HEK293T (cell line): ENCODE data around the gene DCXR.

Experiments
- CTCF ChIA-PET: fragments of 350-600 bp; formaldehyde crosslinking; extraction: SDS; loops from one replicate; lab custom pipeline; 2021; ENCODE audit warnings: antibody characterized with exemption, inconsistent platforms; lab: Yijun Ruan, JAX
- POLR2A ChIA-PET: fragments of 350-600 bp; formaldehyde crosslinking; extraction: SDS; loops from one replicate; lab custom pipeline; 2020; ENCODE audit warnings: antibody characterized with exemption, inconsistent platforms; lab: Yijun Ruan, JAX
- DNase-seq: peaks from one replicate; pipeline ENCODE4 v3.0.0; 2012; ENCODE audit warnings: mixed read lengths; ENCODE audit errors: extremely low spot score
- ARNT ChIP-seq: fragments of 450-650 bp; IDR thresholded peaks from 2 replicates; pipeline ENCODE4 v1.6.1; 2017; ENCODE audit warnings: mild to moderate bottlenecking
- BHLHE40 ChIP-seq: fragments of 450-650 bp; IDR thresholded peaks from 2 replicates; pipeline ENCODE4 v1.6.1; 2016; ENCODE audit warnings: mild to moderate bottlenecking, moderate library complexity, borderline replicate concordance
- CTBP1 ChIP-seq: fragments of 450-650 bp; IDR thresholded peaks from 2 replicates; pipeline ENCODE4 v1.6.1; 2016; ENCODE audit warnings: borderline replicate concordance
- ELF4 ChIP-seq: fragments of 450-650 bp; IDR thresholded peaks from 2 replicates; pipeline ENCODE4 v1.6.1; 2017; ENCODE audit warnings: antibody characterized with exemption
- FOXA1 ChIP-seq: fragments of 450-650 bp; IDR thresholded peaks from 2 replicates; pipeline ENCODE4 v1.6.1; 2016; ENCODE audit warnings: mild to moderate bottlenecking
- FOXK2 ChIP-seq: fragments of 450-650 bp; IDR thresholded peaks from 2 replicates; pipeline ENCODE4 v1.6.1; 2016; ENCODE audit warnings: mild to moderate bottlenecking
- FOXM1 ChIP-seq: fragments of 450-650 bp; IDR thresholded peaks from 2 replicates; pipeline ENCODE4 v1.6.1; 2017; ENCODE audit warnings: mild to moderate bottlenecking, borderline replicate concordance
- HDGF ChIP-seq: fragments of 450-650 bp; IDR thresholded peaks from 2 replicates; pipeline ENCODE4 v1.6.1; 2017; ENCODE audit warnings: antibody characterized with exemption, borderline replicate concordance
- L3MBTL2 ChIP-seq: fragments of 450-650 bp; conservative IDR thresholded peaks from 2 replicates; pipeline ENCODE4 v1.6.1; 2016; ENCODE audit warnings: mild to moderate bottlenecking
- LEF1 ChIP-seq: fragments of 450-650 bp; IDR thresholded peaks from 2 replicates; pipeline ENCODE4 v1.6.1; 2017; ENCODE audit warnings: mild to moderate bottlenecking, borderline replicate concordance
- NFRKB ChIP-seq: fragments of 450-650 bp; IDR thresholded peaks from 2 replicates; pipeline ENCODE4 v1.6.1; 2016; ENCODE audit warnings: mild to moderate bottlenecking, moderate library complexity
- PKNOX1 ChIP-seq: fragments of 450-650 bp; IDR thresholded peaks from 2 replicates; pipeline ENCODE4 v1.6.1; 2016
- SP1 ChIP-seq: fragments of 450-650 bp; IDR thresholded peaks from 2 replicates; pipeline ENCODE4 v1.6.1; 2017
- SUZ12 ChIP-seq: fragments of 450-650 bp; IDR thresholded peaks from 2 replicates; pipeline ENCODE4 v1.6.1; 2016; ENCODE audit warnings: mild to moderate bottlenecking
- TARDBP ChIP-seq: fragments of 450-650 bp; IDR thresholded peaks from 2 replicates; pipeline ENCODE4 v1.6.1; 2016
- ZNF384 ChIP-seq: fragments of 450-650 bp; IDR thresholded peaks from 2 replicates; pipeline ENCODE4 v1.6.1; 2016

Gene DCXR

DNA sequence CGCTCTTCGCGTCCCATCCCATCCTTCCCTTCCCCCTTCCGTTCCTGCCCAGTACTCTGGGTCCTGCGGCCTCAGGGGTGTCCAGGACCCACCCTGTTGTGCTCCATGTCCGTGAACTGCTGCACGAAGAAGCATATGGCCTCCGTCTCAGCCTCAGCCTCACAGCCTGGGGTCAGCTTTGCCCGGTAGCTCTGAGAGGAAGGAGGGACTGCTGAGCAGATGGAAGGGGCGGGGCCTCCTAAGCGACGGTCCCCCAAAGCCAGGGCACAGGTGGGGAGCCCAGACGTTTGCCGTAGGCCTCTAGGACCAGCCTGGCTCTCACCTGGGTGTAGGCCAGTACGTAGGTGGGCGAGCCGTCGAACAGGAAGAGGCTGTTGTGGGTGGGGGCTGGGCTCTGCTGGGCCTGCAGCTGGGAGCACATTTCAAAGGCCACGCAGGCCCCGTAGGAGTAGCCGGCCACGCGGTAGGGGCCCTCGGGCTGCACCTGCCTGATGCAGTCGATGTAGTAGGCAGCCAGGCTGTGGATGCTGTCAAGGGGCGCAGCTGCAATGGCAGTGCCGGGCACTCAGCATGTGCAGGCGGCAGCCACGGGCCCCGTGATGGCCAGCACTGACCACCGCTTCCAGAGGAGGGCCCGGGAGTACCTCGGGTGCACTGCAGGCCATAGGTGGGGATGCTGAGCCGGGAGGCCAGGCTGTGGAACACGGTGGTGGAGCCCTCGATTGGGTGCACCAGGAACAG lies 42.7 kb upstream of the DCXR start:
- ChIA-PET POLR2A (interaction anchor here (1.1 kb wide), 1 partner anchor 18 kb away, joined by 4 read pairs; the partner anchor contains the start of gene FASN), CTCF (no interaction called here)

GRCh38 chr17:82079001-82079677 lies 41.6 kb upstream of the DCXR start:
- POLR2A ChIA-PET: interaction anchor here (0.8 to 1.4 kb wide), 2 partner anchors 20 to 41 kb away, joined by 3 to 5 read pairs; partner anchors contain the start of gene DCXR

More for the DNA sequence above, 42.7 kb upstream of the DCXR start:
- TF ChIP-seq BHLHE40: no peak
- no peak for TF ChIP-seq FOXA1
- TF ChIP-seq ARNT: no peak
- TF ChIP-seq TARDBP: no peak
- TF ChIP-seq L3MBTL2: no peak
- no peak for TF ChIP-seq PKNOX1
- no peak for TF ChIP-seq ELF4
- TF ChIP-seq ZNF384: no peak
- no peak for TF ChIP-seq HDGF
- no peak for TF ChIP-seq LEF1
- no peak for DNase-seq

DNA sequence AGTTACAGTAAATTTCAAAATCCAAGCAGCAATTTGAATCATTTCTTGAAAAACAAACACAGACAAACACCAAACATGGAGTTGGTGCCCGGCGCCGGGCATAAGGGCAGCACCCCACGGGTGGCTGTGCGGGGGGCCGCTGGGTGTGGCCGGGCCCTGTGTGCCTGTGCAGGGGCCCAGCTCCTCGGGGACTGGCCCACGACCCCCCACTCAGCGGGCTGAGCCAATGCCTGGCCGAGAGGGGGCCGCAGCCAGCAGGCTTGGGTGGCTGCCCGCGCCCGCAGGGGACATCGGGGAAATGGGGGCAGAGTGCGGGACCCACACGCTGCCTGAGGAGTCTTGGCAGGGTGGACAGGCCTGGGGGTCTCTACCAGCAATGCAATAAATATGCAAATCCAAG lies 40.9 kb upstream of the DCXR start:
- TF ChIP-seq FOXA1 (no peak), FOXK2 (no peak), ELF4 (no peak), SP1 (no peak), NFRKB (no peak), L3MBTL2 (no peak), PKNOX1 (no peak), ZNF384 (no peak), SUZ12 (no peak), CTBP1 (no peak)
- ChIA-PET CTCF (no interaction called here), POLR2A (interaction anchor here (1.4 kb wide), 1 partner anchor 21 kb away, joined by 5 read pairs; no protein-coding TSS in a partner anchor)
- no peak for DNase-seq

More at GRCh38 chr17:82079001-82079677, 41.6 kb upstream of the DCXR start:
- TF ChIP-seq FOXA1 (no peak), ELF4 (no peak), BHLHE40 (no peak), ARNT (no peak), SUZ12 (no peak), FOXK2 (no peak), ZNF384 (no peak), HDGF (no peak), L3MBTL2 (no peak), NFRKB (no peak), PKNOX1 (no peak), CTBP1 (no peak), TARDBP (no peak), FOXM1 (no peak), LEF1 (no peak)
- CTCF ChIA-PET: no interaction called here
- no peak for DNase-seq

DNA sequence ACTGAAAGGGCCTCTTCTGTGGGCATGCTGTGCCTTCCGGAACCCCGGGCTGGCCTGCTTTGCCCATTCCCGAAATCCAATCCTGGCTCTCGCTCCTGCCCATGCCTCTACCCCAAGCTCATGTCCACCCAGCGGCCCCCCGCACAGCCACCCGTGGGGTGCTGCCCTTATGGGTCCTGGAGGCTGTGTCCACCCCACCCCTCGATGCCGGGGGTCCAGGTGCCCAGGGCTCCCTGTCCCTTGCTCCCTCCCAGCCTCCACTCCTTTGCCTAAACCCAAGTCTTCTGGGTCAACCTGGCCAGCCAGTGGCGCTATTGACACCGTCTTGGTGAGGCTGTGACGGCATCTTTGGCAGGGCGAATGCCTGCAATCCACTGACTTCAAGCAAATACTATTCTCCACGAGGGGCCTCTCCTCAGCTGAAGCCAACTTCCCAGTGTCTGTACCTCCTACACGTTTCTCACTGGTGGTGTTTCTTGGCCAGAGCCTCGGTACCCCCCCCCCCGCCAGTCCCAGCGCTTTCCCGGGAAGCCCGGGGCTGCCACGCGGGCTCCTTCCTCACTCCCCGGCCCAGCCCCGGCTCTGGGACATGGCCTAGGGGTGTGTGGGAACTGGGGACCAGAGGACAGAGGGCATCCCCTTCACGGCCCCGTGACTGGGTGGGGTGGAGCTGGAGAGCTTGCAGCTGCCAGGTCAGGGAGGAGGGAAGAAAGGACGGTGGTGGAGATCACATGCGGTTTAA lies 40.3 kb upstream of the DCXR start:
- ChIA-PET CTCF (no interaction called here), POLR2A (interaction anchor here (0.9 to 1.9 kb wide), 3 partner anchors 11 to 21 kb away, joined by 3 to 9 read pairs (median 8); partner anchors contain the start of gene FASN)
- DNase-seq: no peak
- TF ChIP-seq PKNOX1 (no peak), BHLHE40 (no peak), TARDBP (no peak), FOXK2 (no peak), SUZ12 (no peak), LEF1 (no peak), FOXA1 (no peak), ELF4 (no peak), L3MBTL2 (no peak), ARNT (no peak), NFRKB (no peak), FOXM1 (no peak), HDGF (no peak), CTBP1 (no peak), SP1 (no peak), ZNF384 (no peak)
